H1 (cell line): ENCODE data around the gene FABP6. TPM values are rescaled to one million over a fixed set of nuclear protein-coding genes. Genes with fewer than 3 reads are reported as not detected.

Experiments used
- CBX8 ChIP-seq: fragments of 300-800, 300-1000 bp; sonication (generic); IDR thresholded peaks from 2 replicates; pipeline ENCODE4 v1.7.1; 2016; ENCODE audit warnings: low read depth, low read length, borderline replicate concordance
- EZH2 ChIP-seq: fragments of 200-600 bp; sonication (generic); IDR thresholded peaks from 2 replicates; pipeline ENCODE4 v1.7.1; 2012; ENCODE audit warnings: low read depth, mild to moderate bottlenecking, moderate library complexity, low read length, inconsistent platforms; ENCODE audit not compliant: severe bottlenecking
- FOSL1 ChIP-seq: IDR thresholded peaks from 2 replicates; pipeline ENCODE4 v1.6.1; 2011; ENCODE audit warnings: mild to moderate bottlenecking, low read depth, low read length, moderate library complexity; ENCODE audit not compliant: insufficient read depth
- HDAC2 ChIP-seq, 2 experiments: fragments of 300-600 bp in 1 of 2; sonication (generic) in 1 of 2; IDR thresholded peaks; 2 replicates each; pipeline ENCODE4 v1.6.1; 2011 to 2012; ENCODE audit warnings: low read depth in 2 of 2, low read length in 2 of 2, mild to moderate bottlenecking in 2 of 2, moderate library complexity in 2 of 2, borderline replicate concordance in 1 of 2, inconsistent platforms in 1 of 2
- POLR2A ChIP-seq, 2 experiments: IDR thresholded peaks; 1 replicate in 1 of 2; 2 replicates in 1 of 2; pipeline ENCODE4 v1.6.1; 2011; ENCODE audit warnings: low read depth in 2 of 2, low read length in 2 of 2, mild to moderate bottlenecking in 2 of 2; ENCODE audit errors: control extremely low read depth in 1 of 2
- POLR2AphosphoS5 ChIP-seq: IDR thresholded peaks from 2 replicates; pipeline ENCODE4 v1.6.1; 2011; ENCODE audit warnings: low read depth, low read length
- RXRA ChIP-seq: IDR thresholded peaks from 2 replicates; pipeline ENCODE4 v1.6.1; 2011; ENCODE audit warnings: low read depth, mild to moderate bottlenecking, low read length, moderate library complexity; ENCODE audit not compliant: insufficient read depth
- SIX5 ChIP-seq: IDR thresholded peaks from 2 replicates; pipeline ENCODE4 v1.6.1; 2011; ENCODE audit warnings: mild to moderate bottlenecking, low read depth, low read length
- SRF ChIP-seq: IDR thresholded peaks from 2 replicates; pipeline ENCODE4 v1.6.1; 2011; ENCODE audit warnings: mild to moderate bottlenecking, low read depth, low read length, moderate library complexity
- TCF12 ChIP-seq: IDR thresholded peaks from 2 replicates; pipeline ENCODE4 v1.6.1; 2011; ENCODE audit warnings: low read depth, mild to moderate bottlenecking, low read length
- TEAD4 ChIP-seq: IDR thresholded peaks from 2 replicates; pipeline ENCODE4 v1.6.1; 2012; ENCODE audit warnings: low read depth, low read length, inconsistent platforms, mixed read lengths
- ZNF274 ChIP-seq: IDR thresholded peaks from 2 replicates; pipeline ENCODE4 v1.7.0; 2012; ENCODE audit warnings: low read length, borderline replicate concordance; ENCODE audit errors: extremely low read depth
- polyA plus RNA-seq, 7 experiments: library from polyadenylated mRNA; depleted of rRNA in 3 of 7; stranded (reverse) in 5 of 7; unstranded in 2 of 7; fragments of >200 nt in 5 of 7; fragments of 200-250 nt in 2 of 7; gene quantifications; 1 replicate in 5 of 7; 2 replicates in 1 of 7; 4 replicates in 1 of 7; pipeline versions ENCODE4 v1.2.1 to v1.2.3, GENCODE V29; 2011 to 2013; ENCODE audit warnings: missing spikeins in 2 of 7, mixed read lengths in 2 of 7
- total RNA-seq: library from RNA; stranded (reverse); fragmentation: NEBNext Ultra II Directional; extraction: Animal tissue kit (Norgen Biotek cat#: 25700); gene quantifications from 2 replicates; pipeline ENCODE4 v1.2.1, GENCODE V29; 2021
- TF ChIP-seq, protein P1 (sequence below): fragments of 300-600 bp; sonication (generic); IDR thresholded peaks from 2 replicates; pipeline ENCODE4 v1.7.1; 2012; ENCODE audit warnings: low read length, moderate library complexity, mild to moderate bottlenecking, inconsistent platforms; ENCODE audit not compliant: insufficient replicate concordance

FABP6 gene
- total and polyA plus RNA-seq, 2 of the 8 experiments (the other 6 are each of a cell fraction or from before 2014, with no cell fraction given) = 4.8 to 6.1 TPM

DNA sequence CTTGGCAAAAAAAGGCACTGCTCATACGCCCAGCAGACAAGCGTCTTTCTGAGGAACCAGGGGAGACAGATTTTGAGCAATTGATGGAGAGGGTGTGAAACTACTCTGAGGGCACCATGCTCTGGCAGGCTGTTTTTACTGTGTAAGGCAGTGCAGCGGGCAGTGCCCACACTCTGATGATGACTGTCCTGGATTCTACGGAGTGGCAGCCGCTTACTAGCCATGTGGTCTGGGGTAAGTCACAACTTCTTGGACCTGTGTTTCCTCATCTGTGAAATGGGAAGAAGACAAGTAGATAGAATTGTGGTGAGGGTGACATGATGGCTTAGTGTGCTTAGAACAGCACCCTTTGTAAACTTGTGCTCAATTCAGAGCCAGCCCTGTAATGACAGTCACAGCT is 38.8 kb downstream of the FABP6 start (continued):
- TF ChIP-seq, protein P1, sequence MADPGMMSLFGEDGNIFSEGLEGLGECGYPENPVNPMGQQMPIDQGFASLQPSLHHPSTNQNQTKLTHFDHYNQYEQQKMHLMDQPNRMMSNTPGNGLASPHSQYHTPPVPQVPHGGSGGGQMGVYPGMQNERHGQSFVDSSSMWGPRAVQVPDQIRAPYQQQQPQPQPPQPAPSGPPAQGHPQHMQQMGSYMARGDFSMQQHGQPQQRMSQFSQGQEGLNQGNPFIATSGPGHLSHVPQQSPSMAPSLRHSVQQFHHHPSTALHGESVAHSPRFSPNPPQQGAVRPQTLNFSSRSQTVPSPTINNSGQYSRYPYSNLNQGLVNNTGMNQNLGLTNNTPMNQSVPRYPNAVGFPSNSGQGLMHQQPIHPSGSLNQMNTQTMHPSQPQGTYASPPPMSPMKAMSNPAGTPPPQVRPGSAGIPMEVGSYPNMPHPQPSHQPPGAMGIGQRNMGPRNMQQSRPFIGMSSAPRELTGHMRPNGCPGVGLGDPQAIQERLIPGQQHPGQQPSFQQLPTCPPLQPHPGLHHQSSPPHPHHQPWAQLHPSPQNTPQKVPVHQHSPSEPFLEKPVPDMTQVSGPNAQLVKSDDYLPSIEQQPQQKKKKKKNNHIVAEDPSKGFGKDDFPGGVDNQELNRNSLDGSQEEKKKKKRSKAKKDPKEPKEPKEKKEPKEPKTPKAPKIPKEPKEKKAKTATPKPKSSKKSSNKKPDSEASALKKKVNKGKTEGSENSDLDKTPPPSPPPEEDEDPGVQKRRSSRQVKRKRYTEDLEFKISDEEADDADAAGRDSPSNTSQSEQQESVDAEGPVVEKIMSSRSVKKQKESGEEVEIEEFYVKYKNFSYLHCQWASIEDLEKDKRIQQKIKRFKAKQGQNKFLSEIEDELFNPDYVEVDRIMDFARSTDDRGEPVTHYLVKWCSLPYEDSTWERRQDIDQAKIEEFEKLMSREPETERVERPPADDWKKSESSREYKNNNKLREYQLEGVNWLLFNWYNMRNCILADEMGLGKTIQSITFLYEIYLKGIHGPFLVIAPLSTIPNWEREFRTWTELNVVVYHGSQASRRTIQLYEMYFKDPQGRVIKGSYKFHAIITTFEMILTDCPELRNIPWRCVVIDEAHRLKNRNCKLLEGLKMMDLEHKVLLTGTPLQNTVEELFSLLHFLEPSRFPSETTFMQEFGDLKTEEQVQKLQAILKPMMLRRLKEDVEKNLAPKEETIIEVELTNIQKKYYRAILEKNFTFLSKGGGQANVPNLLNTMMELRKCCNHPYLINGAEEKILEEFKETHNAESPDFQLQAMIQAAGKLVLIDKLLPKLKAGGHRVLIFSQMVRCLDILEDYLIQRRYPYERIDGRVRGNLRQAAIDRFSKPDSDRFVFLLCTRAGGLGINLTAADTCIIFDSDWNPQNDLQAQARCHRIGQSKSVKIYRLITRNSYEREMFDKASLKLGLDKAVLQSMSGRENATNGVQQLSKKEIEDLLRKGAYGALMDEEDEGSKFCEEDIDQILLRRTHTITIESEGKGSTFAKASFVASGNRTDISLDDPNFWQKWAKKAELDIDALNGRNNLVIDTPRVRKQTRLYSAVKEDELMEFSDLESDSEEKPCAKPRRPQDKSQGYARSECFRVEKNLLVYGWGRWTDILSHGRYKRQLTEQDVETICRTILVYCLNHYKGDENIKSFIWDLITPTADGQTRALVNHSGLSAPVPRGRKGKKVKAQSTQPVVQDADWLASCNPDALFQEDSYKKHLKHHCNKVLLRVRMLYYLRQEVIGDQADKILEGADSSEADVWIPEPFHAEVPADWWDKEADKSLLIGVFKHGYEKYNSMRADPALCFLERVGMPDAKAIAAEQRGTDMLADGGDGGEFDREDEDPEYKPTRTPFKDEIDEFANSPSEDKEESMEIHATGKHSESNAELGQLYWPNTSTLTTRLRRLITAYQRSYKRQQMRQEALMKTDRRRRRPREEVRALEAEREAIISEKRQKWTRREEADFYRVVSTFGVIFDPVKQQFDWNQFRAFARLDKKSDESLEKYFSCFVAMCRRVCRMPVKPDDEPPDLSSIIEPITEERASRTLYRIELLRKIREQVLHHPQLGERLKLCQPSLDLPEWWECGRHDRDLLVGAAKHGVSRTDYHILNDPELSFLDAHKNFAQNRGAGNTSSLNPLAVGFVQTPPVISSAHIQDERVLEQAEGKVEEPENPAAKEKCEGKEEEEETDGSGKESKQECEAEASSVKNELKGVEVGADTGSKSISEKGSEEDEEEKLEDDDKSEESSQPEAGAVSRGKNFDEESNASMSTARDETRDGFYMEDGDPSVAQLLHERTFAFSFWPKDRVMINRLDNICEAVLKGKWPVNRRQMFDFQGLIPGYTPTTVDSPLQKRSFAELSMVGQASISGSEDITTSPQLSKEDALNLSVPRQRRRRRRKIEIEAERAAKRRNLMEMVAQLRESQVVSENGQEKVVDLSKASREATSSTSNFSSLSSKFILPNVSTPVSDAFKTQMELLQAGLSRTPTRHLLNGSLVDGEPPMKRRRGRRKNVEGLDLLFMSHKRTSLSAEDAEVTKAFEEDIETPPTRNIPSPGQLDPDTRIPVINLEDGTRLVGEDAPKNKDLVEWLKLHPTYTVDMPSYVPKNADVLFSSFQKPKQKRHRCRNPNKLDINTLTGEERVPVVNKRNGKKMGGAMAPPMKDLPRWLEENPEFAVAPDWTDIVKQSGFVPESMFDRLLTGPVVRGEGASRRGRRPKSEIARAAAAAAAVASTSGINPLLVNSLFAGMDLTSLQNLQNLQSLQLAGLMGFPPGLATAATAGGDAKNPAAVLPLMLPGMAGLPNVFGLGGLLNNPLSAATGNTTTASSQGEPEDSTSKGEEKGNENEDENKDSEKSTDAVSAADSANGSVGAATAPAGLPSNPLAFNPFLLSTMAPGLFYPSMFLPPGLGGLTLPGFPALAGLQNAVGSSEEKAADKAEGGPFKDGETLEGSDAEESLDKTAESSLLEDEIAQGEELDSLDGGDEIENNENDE = no peak
- TF ChIP-seq RXRA = no peak
- TF ChIP-seq EZH2 = no peak
- no peak for TF ChIP-seq SRF
- TF ChIP-seq FOSL1 = no peak
- no peak for TF ChIP-seq POLR2A (IDR thresholded peaks at IDR 0.05; ENCODE audit: control extremely low read depth in 1 of 2, low read depth in 2 of 2, low read length in 2 of 2)
- no peak for TF ChIP-seq POLR2AphosphoS5
- TF ChIP-seq TCF12 = no peak
- no peak for TF ChIP-seq HDAC2 (IDR thresholded peaks at IDR 0.05; ENCODE audit: borderline replicate concordance in 1 of 2, low read depth in 2 of 2, low read length in 2 of 2)
- TF ChIP-seq ZNF274 = no peak
- no peak for TF ChIP-seq SIX5
- TF ChIP-seq TEAD4 = no peak
- TF ChIP-seq CBX8 = no peak
